ENCODE data around the gene SNAPC4.
A peak's percentile ranks its signal among the peaks of the same experiment; 100 is the strongest.
"Not testable (repeated sequence)": the region's sequence is repeated elsewhere in the genome, so short reads cannot be mapped to it uniquely, and the experiment has no call there.

The SNAPC4 gene

GRCh38 chr9:136431782-136432350 lies 31.9 kb upstream of the SNAPC4 start:
- DNase-seq: no peak

GRCh38 chr9:136430588-136431234 lies 30.7 kb upstream of the SNAPC4 start:
- no peak for DNase-seq

- no peak for DNase-seq
Observed at GRCh38 chr9:136429683-136430491, 29.9 kb upstream of the SNAPC4 start.

GRCh38 chr9:136429075-136429628 lies 29.2 kb upstream of the SNAPC4 start:
- no peak for DNase-seq

GRCh38 chr9:136426787-136427186 lies 26.8 kb upstream of the SNAPC4 start:
- DNase-seq: no peak

- not testable (repeated sequence) for DNase-seq
Observed at GRCh38 chr9:136425367-136425766, 25.4 kb upstream of the SNAPC4 start.

GRCh38 chr9:136424750-136425362 lies 24.9 kb upstream of the SNAPC4 start:
- DNase-seq: no peak

GRCh38 chr9:136423432-136424146 lies 23.6 kb upstream of the SNAPC4 start:
- DNase-seq: no peak

- no peak for DNase-seq
Observed at GRCh38 chr9:136422876-136423275, 22.9 kb upstream of the SNAPC4 start.

GRCh38 chr9:136421791-136422190 lies 21.8 kb upstream of the SNAPC4 start:
- no peak for DNase-seq

- DNase-seq: no peak
Observed at GRCh38 chr9:136419092-136419420, 19.1 kb upstream of the SNAPC4 start.

GRCh38 chr9:136418182-136419091 lies 18.5 kb upstream of the SNAPC4 start:
- DNase-seq: no peak

- DNase-seq: no peak
Observed at GRCh38 chr9:136416914-136417313, 16.9 kb upstream of the SNAPC4 start.

GRCh38 chr9:136416427-136416826 lies 16.5 kb upstream of the SNAPC4 start:
- peak; percentile 39 for DNase-seq

GRCh38 chr9:136412962-136413361 lies 13.0 kb upstream of the SNAPC4 start:
- no peak for DNase-seq

- no peak for DNase-seq
Observed at GRCh38 chr9:136411378-136411777, 11.4 kb upstream of the SNAPC4 start.

- DNase-seq: peak; percentile 84
Observed at GRCh38 chr9:136410500-136411287, 10.7 kb upstream of the SNAPC4 start, which contains the start of the genes ENTR1 and PMPCA. TSS of gene ENTR1 (minus strand) at chr9:136410614. CDS start at chr9:136410397, 217 bp downstream. TSS of gene PMPCA (plus strand) at chr9:136410658. CDS start at chr9:136410669, 11 bp downstream.

GRCh38 chr9:136409557-136410455 lies 9.8 kb upstream of the SNAPC4 start:
- DNase-seq: peak; percentile 38

- DNase-seq: no peak
Observed at GRCh38 chr9:136407911-136408310, 7.9 kb upstream of the SNAPC4 start.

All from HCEC 1CT (cell line).